NB4 (cell line): ENCODE data around the gene SETSIP.
"Not testable (repeated sequence)": the region's sequence is repeated elsewhere in the genome, so short reads cannot be mapped to it uniquely, and the experiment has no call there.

Source experiments
- DNase-seq: peaks from one replicate; pipeline ENCODE4 v3.0.0; 2010; ENCODE audit warnings: low read depth
- H3K4me3 ChIP-seq: one replicate; pipeline ENCODE4 v1.5.1; 2011; ENCODE audit warnings: mild to moderate bottlenecking, low read depth, low read length, moderate library complexity
- MYC ChIP-seq: IDR thresholded peaks from 2 replicates; pipeline ENCODE4 v1.6.1; 2011; ENCODE audit warnings: low read depth, low read length
- POLR2A ChIP-seq: IDR thresholded peaks from 2 replicates; pipeline ENCODE4 v1.6.1; 2011; ENCODE audit warnings: mild to moderate bottlenecking; ENCODE audit not compliant: insufficient read length; ENCODE audit errors: extremely low read depth
- TF ChIP-seq, protein P1 (sequence below): IDR thresholded peaks from 2 replicates; pipeline ENCODE4 v1.6.1; 2011; ENCODE audit warnings: low read depth, low read length
- TF ChIP-seq, protein P2 (sequence below): IDR thresholded peaks from one replicate; pipeline ENCODE4 v1.5.1; 2012; ENCODE audit warnings: low read depth, low read length

The SETSIP gene

DNA sequence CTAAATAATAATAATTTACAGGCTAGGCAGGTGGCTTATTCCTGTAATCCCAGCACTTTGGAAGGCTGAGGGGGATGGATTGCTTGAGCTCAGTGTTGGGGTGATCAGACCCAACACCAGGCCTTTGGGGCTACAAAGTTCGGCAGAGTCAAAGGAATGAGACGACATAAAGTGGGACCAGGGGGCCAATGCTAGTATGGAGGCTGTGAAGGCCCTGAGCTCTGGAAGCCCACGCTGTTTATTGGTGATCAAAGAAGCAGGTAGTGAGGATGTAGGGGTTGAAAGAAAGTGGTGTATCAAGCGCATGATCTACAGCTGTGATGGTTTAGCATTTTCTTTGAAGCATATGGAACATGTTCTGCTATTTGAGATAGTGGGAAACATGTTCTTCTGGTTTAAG lies 10.5 kb upstream of the SETSIP start:
- TF ChIP-seq MYC, result no peak
- no peak for TF ChIP-seq POLR2A
- TF ChIP-seq, protein P1, sequence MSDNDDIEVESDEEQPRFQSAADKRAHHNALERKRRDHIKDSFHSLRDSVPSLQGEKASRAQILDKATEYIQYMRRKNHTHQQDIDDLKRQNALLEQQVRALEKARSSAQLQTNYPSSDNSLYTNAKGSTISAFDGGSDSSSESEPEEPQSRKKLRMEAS, result no peak
- TF ChIP-seq, protein P2, sequence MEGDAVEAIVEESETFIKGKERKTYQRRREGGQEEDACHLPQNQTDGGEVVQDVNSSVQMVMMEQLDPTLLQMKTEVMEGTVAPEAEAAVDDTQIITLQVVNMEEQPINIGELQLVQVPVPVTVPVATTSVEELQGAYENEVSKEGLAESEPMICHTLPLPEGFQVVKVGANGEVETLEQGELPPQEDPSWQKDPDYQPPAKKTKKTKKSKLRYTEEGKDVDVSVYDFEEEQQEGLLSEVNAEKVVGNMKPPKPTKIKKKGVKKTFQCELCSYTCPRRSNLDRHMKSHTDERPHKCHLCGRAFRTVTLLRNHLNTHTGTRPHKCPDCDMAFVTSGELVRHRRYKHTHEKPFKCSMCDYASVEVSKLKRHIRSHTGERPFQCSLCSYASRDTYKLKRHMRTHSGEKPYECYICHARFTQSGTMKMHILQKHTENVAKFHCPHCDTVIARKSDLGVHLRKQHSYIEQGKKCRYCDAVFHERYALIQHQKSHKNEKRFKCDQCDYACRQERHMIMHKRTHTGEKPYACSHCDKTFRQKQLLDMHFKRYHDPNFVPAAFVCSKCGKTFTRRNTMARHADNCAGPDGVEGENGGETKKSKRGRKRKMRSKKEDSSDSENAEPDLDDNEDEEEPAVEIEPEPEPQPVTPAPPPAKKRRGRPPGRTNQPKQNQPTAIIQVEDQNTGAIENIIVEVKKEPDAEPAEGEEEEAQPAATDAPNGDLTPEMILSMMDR, result no peak
- DNase-seq, result peak; percentile 10
- no peak overlapping the region for H3K4me3 ChIP-seq

DNA sequence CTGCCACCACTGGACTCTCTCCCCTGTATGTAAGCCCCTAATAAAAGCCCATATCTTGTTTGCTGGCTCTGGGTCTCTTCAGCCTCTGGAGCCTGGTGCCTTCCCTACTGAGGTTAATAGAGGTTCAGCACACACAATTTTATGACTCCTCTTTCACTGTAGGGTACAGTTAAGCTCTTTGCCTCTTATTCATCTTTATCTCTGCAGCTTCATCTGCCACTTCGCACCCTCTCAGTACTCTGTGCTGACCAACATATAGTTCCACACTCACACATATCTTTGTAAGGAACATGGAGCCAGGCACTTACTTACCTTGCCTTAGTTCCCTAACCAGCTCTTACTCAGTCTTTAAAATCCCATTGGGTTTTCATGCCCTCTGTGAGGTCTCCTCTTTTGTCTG lies 9.4 kb upstream of the SETSIP start:
- TF ChIP-seq, protein P1, result no peak
- TF ChIP-seq POLR2A (no peak), MYC (no peak)
- TF ChIP-seq, protein P2, result no peak
- H3K4me3 ChIP-seq, result no peak overlapping the region
- DNase-seq, result no peak

DNA sequence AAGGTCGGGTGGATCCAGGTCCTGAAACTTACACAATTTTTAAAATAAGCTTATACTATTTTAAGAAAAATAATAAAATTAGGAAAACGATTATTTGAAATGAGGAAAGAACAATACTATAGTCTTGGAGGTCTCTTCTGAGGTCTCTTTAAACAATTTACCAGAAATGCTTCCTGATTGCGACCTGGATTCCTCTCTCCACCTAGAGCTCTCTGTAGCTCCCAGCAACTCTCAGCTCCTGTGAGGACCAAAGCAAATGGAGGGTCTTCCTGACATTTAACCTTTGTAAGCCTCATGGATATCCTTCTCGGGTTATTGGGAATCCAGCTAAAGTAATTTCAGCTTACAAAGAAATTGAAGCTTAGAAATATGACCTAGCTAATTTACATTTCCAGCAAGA lies 5.8 kb upstream of the SETSIP start:
- TF ChIP-seq, protein P2, result no peak
- TF ChIP-seq, protein P1, result no peak
- TF ChIP-seq MYC, result no peak
- no peak for TF ChIP-seq POLR2A
- peak overlapping the region; percentile 76 for H3K4me3 ChIP-seq
- peak; percentile 6 for DNase-seq

DNA sequence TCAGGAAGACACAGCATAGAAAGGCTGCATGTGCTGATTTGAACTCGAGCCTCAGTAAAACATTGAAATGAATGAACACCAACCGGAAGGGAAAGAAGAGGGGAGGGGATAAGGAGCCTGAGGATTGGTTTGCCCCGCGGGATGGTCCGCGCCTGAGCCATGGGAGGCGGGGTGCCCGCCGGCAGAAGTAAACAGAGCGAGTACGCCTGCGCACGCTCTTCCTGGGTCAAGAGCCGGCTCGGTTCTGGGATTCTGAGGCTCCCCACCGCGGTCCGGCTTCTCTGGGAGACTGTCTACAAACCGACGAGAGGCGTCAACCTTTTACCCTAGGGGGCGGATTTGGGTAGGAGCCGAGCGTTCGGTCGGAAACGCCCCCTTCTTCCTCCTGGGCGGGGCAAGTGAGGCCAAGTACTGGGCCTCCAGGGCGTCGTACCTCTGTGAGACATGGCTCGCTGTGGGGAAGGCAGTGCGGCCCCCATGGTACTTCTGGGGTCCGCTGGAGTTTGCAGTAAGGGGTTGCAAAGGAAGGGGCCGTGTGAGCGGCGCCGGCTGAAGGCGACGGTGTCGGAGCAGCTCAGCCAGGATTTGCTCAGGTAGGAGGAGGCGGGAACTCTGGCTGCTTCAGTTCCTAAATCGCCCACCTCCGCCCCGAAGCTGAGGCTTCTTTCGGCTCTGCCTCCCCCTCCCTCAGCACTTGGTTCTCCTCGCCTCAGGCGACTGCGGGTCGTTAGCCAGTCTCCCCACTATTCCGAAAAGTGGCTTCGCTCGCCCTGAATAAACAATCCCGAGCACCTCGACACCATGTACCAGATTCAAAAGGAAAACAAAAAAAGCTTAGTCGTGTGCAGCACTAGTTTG lies 5.1 kb upstream of the SETSIP start, which contains the start of gene BTBD8:
TSS of gene BTBD8 (plus strand) at position 218 of the 858 bp plus-strand sequence. CDS start at position 445, 227 bp downstream.
- DNase-seq, result peak; percentile 84
- peak within 1 kb of the TSS; percentile 76 for H3K4me3 ChIP-seq
- TF ChIP-seq MYC (no peak; the same call in 1 of the 2 replicates), POLR2A (peak; percentile 44)
- TF ChIP-seq, protein P2, result no peak
- TF ChIP-seq, protein P1, result 0 out of 2 replicates have a peak, but pooled peaks have one; percentile 10

- TF ChIP-seq, protein P2, result no peak
- TF ChIP-seq, protein P1, result no peak
- TF ChIP-seq POLR2A, result no peak
- no peak for TF ChIP-seq MYC
- no peak for DNase-seq
- peak overlapping the region; percentile 76 for H3K4me3 ChIP-seq
These were observed 4.2 kb upstream of the SETSIP start for GRCh38 chr1:92079441-92079840.

DNA sequence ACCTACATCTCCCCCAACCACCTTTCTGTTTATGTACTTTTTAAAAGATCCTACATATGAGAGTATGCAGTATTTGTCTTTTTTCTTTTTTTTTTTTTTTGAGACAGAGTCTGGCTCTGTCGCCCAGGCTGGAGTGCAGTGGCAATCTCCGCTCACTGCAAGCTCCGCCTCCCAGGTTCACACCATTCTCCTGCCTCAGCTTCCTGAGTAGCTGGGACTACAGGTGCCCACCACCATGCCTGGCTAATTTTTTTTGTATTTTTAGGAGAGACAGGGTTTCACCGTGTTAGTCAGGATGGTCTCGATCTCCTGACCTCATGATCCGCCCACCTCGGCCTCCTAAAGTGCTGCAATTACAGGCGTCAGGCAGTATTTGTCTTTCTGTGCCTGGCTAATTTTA lies 2.9 kb upstream of the SETSIP start:
- H3K4me3 ChIP-seq, DNase-seq: not testable (repeated sequence)
